IMR-90 (cell line): Measurements from ENCODE around the gene OR5H14. TPM values are rescaled to one million over a fixed set of nuclear protein-coding genes. Genes with fewer than 3 reads are reported as not detected.

Experiments used
- polyA plus RNA-seq, 3 experiments: library from polyadenylated mRNA; depleted of rRNA; stranded (reverse); fragments of >200 nt; gene quantifications; 2 replicates each; pipeline ENCODE4 v1.2.3, GENCODE V29; 2012; ENCODE audit warnings: low replicate concordance in 1 of 3
- total RNA-seq: library from RNA; depleted of rRNA; stranded (reverse); fragments of >200 nt; gene quantifications from 2 replicates; pipeline ENCODE4 v1.2.3, GENCODE V29; 2012; rRNA removed

The OR5H14 gene
- total and polyA plus RNA-seq, 2 of the 4 experiments (the other 2 are of a cell fraction): not detected

Other genes with a start within 250 kb of the OR5H14 start
- 26.7 and 27.8 TPM in 2 replicates for gene RIOX2, start 175.0 kb upstream of the OR5H14 start, total RNA-seq
- 15.1 and 17.2 TPM in 2 replicates for gene RIOX2, start 175.0 kb upstream of the OR5H14 start, polyA plus RNA-seq (2012; rRNA removed)
- gene GABRR3, start 112.2 kb upstream of the OR5H14 start, total RNA-seq: not detected in 2 replicates
- not detected in 2 replicates for gene GABRR3, start 112.2 kb upstream of the OR5H14 start, polyA plus RNA-seq (2012; rRNA removed)
- gene OR5AC2, start 60.3 kb upstream of the OR5H14 start, total RNA-seq: not detected in 2 replicates
- gene OR5AC2, start 60.3 kb upstream of the OR5H14 start, polyA plus RNA-seq (2012; rRNA removed): not detected in 2 replicates
- gene OR5H1, start 16.8 kb upstream of the OR5H14 start, total RNA-seq: not detected in 2 replicates
- gene OR5H1, start 16.8 kb upstream of the OR5H14 start, polyA plus RNA-seq (2012; rRNA removed): not detected in 2 replicates
- gene OR5H15, start 19.2 kb downstream of the OR5H14 start, total RNA-seq: not detected in 2 replicates
- gene OR5H15, start 19.2 kb downstream of the OR5H14 start, polyA plus RNA-seq (2012; rRNA removed): not detected in 2 replicates
- gene OR5H6, start 116.8 kb downstream of the OR5H14 start, total RNA-seq: not detected in 2 replicates
- gene OR5H6, start 116.8 kb downstream of the OR5H14 start, polyA plus RNA-seq (2012; rRNA removed): not detected in 2 replicates
- gene OR5H2, start 135.0 kb downstream of the OR5H14 start, total RNA-seq: not detected in 2 replicates
- gene OR5H2, start 135.0 kb downstream of the OR5H14 start, polyA plus RNA-seq (2012; rRNA removed): not detected in 2 replicates
- gene OR5K4, start 206.4 kb downstream of the OR5H14 start, total RNA-seq: not detected in 2 replicates
- not detected in 2 replicates for gene OR5K4, start 206.4 kb downstream of the OR5H14 start, polyA plus RNA-seq (2012; rRNA removed)
- not detected in 2 replicates for gene OR5K3, start 243.2 kb downstream of the OR5H14 start, total RNA-seq
- not detected in 2 replicates for gene OR5K3, start 243.2 kb downstream of the OR5H14 start, polyA plus RNA-seq (2012; rRNA removed)